Fibroblast of villous mesenchyme (primary cell): ENCODE results near the gene EBLN1. TPM values are rescaled to one million over a fixed set of nuclear protein-coding genes. Genes with fewer than 3 reads are reported as not detected.

Source experiments
- DNase-seq: peaks from one replicate; pipeline ENCODE4 v3.0.0-alpha.2; 2010; ENCODE audit warnings: low read depth
- H3K4me3 ChIP-seq: 2 replicates; pipeline ENCODE4 v1.5.1; 2011; ENCODE audit warnings: low read depth, mild to moderate bottlenecking, low read length
- total RNA-seq: library from RNA; depleted of rRNA; stranded (reverse); fragments of >200 nt; gene quantifications from 2 replicates; pipeline ENCODE4 v1.2.3, GENCODE V29; 2012
- TF ChIP-seq, protein P1 (sequence below): IDR thresholded peaks from 2 replicates; pipeline ENCODE4 v1.5.1; 2012; ENCODE audit warnings: low read depth, mild to moderate bottlenecking, low read length; ENCODE audit not compliant: insufficient read depth

Gene EBLN1
- total RNA-seq, 1 donor = not detected

DNA sequence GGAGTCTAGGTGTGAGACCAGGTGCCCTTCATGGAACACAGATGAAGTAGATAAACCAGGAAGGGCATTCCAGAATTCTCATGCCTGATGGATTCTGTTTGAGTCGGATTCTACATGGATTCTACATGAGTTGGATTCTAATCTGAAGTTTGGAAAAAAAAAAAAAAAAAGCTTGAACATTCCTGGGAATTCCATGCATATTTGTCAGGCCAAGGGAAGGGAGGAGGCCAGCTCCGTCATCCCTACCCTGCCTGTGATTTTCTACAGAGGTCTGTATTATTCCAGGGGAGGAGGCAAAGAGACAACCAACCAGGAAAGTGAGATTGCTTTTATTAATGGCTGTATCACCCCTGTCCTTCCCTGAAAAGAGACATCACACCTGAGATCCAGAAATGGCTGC, 27.8 kb upstream of the EBLN1 start:
- DNase-seq = peak; percentile 19
- TF ChIP-seq, protein P1, sequence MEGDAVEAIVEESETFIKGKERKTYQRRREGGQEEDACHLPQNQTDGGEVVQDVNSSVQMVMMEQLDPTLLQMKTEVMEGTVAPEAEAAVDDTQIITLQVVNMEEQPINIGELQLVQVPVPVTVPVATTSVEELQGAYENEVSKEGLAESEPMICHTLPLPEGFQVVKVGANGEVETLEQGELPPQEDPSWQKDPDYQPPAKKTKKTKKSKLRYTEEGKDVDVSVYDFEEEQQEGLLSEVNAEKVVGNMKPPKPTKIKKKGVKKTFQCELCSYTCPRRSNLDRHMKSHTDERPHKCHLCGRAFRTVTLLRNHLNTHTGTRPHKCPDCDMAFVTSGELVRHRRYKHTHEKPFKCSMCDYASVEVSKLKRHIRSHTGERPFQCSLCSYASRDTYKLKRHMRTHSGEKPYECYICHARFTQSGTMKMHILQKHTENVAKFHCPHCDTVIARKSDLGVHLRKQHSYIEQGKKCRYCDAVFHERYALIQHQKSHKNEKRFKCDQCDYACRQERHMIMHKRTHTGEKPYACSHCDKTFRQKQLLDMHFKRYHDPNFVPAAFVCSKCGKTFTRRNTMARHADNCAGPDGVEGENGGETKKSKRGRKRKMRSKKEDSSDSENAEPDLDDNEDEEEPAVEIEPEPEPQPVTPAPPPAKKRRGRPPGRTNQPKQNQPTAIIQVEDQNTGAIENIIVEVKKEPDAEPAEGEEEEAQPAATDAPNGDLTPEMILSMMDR = no peak
- H3K4me3 ChIP-seq = no peak overlapping the region

DNA sequence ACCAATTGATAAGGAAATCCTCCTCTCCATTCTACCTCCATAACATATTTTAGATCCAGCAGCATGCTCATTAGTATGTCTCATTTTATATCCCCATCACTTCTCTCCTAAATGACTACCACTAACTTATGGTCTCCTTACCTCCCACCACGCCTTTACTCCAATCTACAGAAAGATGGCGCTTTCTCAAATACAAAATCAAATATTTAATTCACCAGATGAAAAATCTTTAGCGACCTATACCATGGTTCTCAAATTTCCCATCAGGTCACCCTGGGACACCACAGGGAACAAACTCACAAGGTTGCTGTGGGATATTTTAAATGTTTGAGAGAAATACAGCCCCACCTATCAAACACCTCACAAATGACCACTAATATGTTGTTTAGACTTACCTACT, 27.0 kb upstream of the EBLN1 start:
- no peak for DNase-seq
- TF ChIP-seq, protein P1 = no peak
- no peak overlapping the region for H3K4me3 ChIP-seq

DNA sequence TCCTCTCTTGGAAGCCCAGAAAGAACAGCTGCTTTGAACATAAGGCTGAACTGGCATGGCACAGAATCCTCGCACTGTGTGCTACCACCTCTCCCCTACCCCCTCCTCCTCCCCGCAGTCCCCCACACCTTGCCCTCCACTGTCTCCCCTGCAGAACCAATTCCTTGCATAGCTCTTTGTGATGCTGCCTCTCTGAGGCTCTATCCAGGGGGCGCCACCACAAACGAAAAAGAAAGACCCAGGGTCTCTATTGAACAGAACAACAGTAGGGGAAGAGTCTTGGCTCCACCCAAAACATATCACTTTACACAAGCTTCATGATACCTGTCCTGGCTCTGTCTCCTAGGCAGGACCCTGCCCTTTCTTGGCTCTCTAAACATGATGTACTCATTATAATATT, 26.2 kb upstream of the EBLN1 start:
- no peak for DNase-seq
- no peak overlapping the region for H3K4me3 ChIP-seq
- TF ChIP-seq, protein P1 = peak; percentile 14

DNA sequence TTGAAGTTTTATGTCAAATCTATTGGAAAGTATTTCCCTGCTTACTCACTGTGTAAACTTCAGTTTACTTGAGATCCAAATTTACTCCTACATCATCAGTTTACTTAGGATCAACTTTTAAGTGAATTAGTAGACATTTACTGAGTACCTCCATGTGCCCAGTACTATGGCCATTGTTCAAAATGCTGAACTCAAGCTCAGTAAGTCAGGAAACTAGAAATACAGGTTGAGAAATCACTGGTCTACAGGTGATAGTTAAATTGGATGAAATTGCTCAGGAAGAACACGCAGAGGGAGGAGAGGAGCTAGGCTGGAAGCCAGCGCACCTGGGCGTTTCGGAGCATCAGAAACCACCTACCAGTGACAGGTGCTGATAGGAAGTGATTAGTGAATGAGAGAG, 25.5 kb upstream of the EBLN1 start:
- TF ChIP-seq, protein P1 = no peak

DNA sequence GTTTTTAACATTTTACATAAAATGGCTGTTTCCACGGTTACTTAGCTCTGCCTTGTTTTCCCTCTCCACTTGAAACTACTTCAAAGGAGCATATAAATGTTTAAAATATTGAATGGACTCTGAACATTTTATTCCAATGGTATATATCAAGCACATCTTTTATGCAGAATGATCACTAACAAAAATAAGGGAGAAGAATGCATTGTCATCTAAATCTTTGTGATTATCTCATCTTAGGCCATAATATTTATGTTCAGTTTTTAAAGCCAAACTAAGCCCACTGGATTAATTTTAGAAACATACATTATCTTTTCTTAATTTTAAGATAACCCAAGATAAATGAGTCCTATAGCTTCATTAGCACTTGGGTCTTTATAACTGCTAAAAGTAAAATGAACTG, 13.4 kb upstream of the EBLN1 start:
- TF ChIP-seq, protein P1 = no peak
- H3K4me3 ChIP-seq = no peak overlapping the region
- DNase-seq = no peak

More for the DNA sequence above, 25.5 kb upstream of the EBLN1 start:
- DNase-seq = no peak
- H3K4me3 ChIP-seq = no peak overlapping the region

DNA sequence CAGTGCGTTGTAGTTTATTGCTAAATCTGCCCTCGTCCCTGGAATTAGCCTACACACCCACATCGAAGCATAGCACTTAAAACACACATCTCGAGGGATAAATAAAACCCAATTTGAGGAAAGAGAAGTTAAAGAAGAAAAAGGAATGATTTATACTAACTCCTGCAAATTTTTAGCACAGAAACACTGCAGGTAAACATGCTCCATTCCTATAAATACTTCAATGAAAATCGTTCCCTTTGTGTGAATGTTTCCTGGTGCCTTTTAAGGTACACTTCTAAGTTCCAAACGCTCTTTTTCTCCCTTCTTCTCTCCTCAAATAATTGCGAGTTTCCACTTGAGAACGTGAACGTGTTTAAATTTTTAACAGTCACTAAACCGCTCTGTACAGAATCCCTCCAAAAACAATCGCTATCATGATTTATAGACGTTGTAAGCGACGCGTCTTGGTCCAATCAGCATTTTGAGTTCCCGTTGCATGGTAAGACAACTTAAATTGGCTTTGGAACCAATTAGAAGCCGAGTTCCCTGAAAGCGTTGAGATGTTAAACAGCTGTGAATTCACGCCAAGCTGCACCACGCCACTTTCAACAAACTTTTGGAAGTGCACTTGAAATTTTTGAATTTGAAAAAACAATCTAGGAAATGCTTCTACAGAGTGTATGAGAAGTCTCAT, 12.5 kb upstream of the EBLN1 start:
- H3K4me3 ChIP-seq = peak overlapping the region; percentile 65
- TF ChIP-seq, protein P1 = no peak
- peak; percentile 58 for DNase-seq

DNA sequence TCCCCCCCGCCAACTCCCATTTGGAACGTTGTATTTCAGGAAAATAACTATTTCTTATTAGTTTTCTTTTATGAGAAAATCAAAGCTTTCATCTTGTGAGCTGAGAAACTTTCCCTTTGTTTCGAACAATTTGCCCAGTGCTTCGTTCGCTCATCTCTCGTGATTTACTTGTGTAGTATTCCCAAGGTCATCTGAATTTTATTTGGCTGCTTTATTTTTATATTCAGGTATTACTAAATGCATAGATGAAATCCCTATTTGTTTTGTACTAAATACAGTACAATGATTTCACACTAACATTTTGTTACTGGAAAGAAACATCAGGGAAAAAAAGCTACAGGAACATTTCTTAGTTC, 12.0 kb upstream of the EBLN1 start:
- DNase-seq = peak; percentile 16
- TF ChIP-seq, protein P1 = no peak
- peak overlapping the region; percentile 65 for H3K4me3 ChIP-seq
